HG02852 (cell line): ENCODE results near the gene TRIM15.

Experiments
- ATAC-seq: cut with Tn5 transposase; IDR thresholded peaks from one replicate; pipeline ENCODE4 v1.9.1; 2021; ENCODE audit warnings: mild to moderate bottlenecking, moderate library complexity; ENCODE audit not compliant: unreplicated experiment

The TRIM15 gene

GRCh38 chr6:30144811-30145210 is 18.5 kb upstream of the TRIM15 start:
- ATAC-seq: no peak

- no peak for ATAC-seq
These were observed 17.5 kb upstream of the TRIM15 start for GRCh38 chr6:30145818-30146217.

GRCh38 chr6:30147096-30147495 is 16.2 kb upstream of the TRIM15 start:
- ATAC-seq: no peak

- ATAC-seq: no peak
These were observed 14.1 kb upstream of the TRIM15 start for GRCh38 chr6:30149234-30149633.

- ATAC-seq: no peak
These were observed 13.3 kb upstream of the TRIM15 start for GRCh38 chr6:30149858-30150550.

DNA sequence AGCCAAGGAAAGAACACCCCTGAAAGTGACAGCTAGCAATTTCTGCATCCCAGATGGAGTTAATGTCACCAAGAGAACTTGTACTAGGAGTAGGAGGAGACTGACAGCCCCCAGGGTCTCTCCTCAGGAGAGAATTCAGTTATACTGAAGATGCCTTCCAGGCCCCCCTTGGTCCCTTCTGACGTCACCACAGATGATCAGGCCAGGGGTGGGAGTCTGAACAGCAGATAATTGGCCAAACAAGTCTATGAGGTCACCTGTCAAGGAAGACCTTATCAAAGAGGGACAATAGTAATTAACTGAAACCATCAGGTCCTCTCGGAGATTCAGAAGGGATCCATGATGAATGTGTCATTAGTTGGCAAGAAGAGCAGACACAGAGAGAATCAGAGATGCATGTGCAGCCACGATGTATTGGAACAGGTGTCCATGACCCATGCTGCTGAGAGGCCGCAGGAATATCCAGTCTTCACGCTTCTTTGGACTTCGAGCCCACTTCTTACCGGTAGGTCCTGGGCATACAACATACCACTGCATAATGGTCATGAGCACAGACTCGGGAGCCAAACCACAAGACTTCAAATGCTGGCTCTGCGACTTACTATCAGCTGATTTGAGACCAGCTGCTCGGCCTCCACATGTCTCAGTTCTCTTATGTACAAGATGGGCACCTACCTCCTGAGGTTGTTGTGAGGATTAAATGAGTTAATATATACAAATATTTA is 12.5 kb upstream of the TRIM15 start:
- no peak for ATAC-seq

- no peak for ATAC-seq
These were observed 11.8 kb upstream of the TRIM15 start for GRCh38 chr6:30151580-30151979.

GRCh38 chr6:30152016-30152673 is 11.2 kb upstream of the TRIM15 start:
- no peak for ATAC-seq

DNA sequence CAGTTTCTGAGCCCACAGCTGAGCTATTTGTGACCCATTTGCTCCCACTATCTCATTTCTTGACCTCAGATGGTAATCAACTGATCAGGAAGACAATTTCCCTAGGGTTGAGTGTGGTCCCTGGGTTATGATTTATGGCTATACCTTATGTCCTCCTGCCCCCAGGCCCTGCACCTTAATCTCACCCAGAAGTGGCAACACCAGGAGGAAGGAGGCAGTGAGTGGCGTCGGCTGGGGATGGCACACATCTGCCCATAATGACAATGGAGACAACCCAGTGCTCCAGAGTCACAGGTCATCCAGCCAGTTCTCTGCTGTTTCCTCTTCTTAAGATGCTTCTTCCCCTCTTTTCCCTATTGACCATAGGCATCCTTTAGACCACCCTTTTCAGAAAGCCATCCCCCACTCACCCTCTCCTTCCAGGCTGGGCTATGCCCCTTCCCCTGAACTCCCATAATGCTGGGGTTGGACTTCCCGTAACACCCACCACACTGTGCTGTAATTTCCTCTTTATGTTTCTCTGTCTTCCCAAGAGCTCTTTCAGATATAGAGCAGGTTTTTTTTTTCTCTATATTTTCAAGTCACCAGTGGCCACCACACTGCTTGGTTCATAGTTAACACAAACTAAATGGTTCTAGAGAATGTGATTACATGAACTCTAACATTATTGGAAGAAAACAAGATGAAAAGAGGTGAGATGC is 10.3 kb upstream of the TRIM15 start:
- no peak for ATAC-seq

DNA sequence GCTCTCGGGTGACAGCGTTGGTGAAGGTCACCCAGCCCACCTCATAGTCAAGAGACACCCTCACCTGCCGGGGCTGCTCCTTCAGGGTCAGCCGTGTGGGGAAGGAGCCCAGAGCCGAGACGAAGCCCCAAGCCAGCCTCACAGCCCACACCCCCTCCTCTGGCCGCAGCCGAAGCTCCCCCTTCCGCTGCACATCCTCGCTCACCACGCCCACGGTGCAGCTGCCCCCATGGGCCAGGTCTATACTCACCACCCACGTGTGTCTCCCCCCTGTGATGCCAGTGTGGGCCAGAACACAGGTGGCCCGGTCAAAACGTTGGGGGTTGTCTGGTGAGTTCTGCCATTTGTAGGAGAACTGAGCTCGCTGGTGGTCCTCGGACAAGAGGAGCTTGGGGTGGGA is 9.3 kb upstream of the TRIM15 start:
- no peak for ATAC-seq

- no peak for ATAC-seq
These were observed 8.4 kb upstream of the TRIM15 start for GRCh38 chr6:30154709-30155519.

DNA sequence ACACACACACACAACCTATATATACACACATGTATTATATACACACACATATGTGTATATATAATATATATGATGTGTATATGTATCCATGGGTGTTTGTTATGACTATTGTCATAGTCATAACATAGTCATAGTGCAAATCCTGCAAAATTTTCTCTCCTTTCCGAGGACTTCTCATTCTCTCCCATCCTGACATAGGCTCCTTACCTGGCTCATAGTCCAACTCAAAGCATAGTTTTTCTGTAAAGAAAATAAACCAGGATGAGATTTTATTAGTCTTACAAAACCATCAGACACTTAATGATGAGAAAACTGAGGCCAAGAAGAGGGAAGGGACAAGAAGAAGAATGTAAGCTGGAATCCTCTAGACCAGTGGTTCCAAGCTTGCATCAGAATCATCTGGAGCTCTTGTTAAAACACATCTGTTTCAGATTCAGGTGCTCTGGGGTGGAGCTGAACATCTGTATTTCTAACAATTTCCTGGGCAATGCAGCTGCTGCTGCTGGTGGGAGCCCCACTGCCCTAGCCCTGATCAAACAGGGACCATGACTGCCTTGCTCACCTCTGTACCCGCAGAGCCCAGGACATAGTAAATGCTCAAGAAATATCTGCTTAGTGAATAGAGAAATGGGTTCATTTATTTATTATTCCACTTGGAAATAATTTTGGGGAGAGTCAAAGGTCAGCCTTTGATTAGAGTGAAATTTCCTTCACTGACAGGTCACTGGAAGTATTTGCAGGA is 7.7 kb upstream of the TRIM15 start:
- no peak for ATAC-seq

GRCh38 chr6:30156262-30156599 is 7.1 kb upstream of the TRIM15 start:
- ATAC-seq: no peak

DNA sequence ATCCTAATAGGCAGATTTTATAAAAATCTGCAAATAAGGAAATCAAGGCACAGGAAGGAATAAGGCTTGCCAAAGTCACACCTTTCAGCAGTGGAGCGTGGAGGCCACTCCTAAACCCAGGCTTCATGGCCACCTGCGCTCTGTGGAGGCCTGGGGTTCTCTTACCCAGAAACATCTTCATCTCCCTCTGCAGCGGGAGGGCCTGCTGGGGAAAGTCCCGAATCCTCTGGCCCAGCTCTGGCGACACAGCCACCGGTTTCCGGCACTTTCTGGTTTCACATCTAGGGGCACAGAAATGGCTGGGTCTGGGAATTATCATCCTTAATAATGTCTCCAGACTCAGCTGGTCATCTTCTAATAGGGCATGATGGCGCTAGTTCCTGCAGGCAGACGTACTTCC is 6.6 kb upstream of the TRIM15 start:
- no peak for ATAC-seq

GRCh38 chr6:30157581-30157980 is 5.8 kb upstream of the TRIM15 start:
- no peak for ATAC-seq

DNA sequence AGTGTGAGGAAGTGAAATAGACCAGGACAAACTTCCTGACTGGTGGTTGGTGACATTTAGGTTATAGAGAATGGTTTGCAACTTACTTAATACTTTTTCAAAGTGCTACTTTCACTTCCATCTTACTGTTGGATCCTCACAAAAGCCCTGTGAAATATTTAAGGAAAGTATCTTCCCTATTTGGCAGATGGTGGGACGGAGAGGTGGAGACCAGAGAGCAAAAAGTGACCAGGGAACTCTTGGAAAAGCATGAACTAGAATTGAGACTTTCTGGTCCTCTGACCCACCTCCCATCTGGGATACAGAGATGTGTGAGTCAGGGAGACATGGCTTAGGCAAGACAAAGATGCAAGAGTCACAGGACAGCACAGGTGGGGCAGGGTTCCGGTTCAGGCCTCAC is 5.3 kb upstream of the TRIM15 start:
- ATAC-seq: no peak

- no peak for ATAC-seq
These were observed 4.8 kb upstream of the TRIM15 start for GRCh38 chr6:30158475-30159040.

- no peak for ATAC-seq
These were observed 3.1 kb upstream of the TRIM15 start for GRCh38 chr6:30160008-30160784.
